ENCODE data around the gene GPR62.
A peak's percentile ranks its signal among the peaks of the same experiment; 100 is the strongest.

GPR62 gene

GRCh38 chr3:51974277-51974962 lies 19.2 kb downstream of the GPR62 start:
- peak overlapping the region; percentile 72 for H3K4me3 ChIP-seq (ENCODE audit: low read depth, low read length)
- TF ChIP-seq, protein P1, sequence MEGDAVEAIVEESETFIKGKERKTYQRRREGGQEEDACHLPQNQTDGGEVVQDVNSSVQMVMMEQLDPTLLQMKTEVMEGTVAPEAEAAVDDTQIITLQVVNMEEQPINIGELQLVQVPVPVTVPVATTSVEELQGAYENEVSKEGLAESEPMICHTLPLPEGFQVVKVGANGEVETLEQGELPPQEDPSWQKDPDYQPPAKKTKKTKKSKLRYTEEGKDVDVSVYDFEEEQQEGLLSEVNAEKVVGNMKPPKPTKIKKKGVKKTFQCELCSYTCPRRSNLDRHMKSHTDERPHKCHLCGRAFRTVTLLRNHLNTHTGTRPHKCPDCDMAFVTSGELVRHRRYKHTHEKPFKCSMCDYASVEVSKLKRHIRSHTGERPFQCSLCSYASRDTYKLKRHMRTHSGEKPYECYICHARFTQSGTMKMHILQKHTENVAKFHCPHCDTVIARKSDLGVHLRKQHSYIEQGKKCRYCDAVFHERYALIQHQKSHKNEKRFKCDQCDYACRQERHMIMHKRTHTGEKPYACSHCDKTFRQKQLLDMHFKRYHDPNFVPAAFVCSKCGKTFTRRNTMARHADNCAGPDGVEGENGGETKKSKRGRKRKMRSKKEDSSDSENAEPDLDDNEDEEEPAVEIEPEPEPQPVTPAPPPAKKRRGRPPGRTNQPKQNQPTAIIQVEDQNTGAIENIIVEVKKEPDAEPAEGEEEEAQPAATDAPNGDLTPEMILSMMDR (IDR thresholded peaks at IDR 0.05; ENCODE audit: low read depth, low read length, missing control alignments), result no peak
- no peak for DNase-seq (ENCODE audit: low read depth)

DNA sequence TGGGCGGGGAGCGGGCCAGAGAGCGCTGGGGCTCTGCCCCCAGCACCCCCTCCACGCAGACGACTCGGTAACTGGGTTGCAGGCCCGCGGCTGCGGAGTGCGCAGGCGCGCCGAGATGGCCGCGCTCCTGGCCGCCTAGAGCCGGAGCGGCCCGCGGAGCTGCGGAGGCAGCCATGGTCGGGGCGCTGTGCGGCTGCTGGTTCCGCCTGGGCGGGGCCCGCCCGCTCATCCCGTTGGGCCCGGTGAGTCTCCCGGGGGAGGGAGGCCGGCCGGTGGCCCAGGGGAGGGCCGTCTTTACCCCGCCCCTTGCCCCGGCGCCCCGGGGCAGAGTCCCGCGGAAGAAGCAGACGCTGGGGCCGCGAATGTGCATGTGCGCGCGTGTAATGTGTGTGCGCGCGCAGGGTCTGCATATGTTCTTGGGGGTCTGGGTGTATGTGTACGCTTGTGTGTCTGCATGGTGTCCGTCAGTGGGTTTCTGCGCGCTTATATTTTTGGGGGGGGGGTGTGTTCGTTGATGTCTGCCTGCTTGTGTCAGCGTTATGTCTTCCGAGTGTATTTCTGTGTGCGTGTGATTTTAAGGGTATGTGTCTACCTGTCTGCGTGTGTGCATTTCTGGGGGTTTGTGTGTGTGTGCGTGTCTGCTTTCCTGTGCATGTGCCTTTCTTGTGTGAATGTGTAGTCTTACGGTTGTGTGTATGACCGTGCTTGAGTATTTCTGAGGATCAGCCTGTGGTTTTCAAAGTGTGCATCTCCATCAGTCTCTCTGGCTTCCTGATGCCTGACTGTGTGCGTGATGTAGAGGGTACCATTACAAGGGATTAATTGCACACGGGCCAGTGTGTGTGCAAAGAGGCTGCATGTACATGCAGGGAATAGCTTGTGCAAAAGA lies 20.0 kb downstream of the GPR62 start, which contains the start of gene ABHD14A:
TSS of gene ABHD14A (plus strand) at position 102 of the 889 bp plus-strand sequence. CDS start at position 174, 72 bp downstream.
- peak within 1 kb of the TSS; percentile 72 for H3K4me3 ChIP-seq (ENCODE audit: low read depth, low read length)
- DNase-seq (ENCODE audit: low read depth), result no peak
- TF ChIP-seq, protein P1 (IDR thresholded peaks at IDR 0.05; ENCODE audit: low read depth, low read length, missing control alignments), result no peak

DNA sequence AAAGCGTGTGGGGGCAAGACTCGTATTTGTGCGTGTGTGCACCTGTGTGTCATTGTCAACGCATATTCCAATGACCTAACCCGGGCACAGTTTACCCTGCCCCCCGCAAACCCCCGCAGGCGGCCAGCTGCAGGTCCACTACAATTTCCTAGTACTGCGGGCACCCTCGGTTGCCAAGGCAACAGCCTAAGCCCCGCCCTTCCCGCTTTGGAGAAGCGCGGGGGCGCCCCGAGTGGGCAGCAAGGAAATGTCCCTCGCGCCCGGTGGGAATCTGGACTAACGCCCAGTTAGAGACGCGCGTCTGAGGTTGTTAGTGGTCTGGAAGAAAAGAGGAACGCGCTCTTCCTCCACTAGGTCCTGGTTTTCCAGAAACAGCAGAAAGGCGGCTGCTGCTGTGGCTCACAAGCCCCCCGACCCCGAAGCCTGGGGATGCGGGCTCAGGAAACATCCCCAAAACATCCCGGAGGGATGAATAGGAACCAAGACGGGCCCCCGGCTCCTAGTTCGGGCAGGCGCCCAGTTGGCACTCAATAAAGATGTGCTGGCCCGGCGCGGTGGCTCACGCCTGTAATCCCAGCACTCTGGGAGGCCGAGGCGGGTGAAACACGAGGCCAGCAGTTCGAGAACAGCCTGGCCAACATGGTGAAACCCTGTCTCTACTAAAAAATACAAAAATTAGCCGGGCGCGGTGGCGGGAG lies 20.8 kb downstream of the GPR62 start:
- DNase-seq (ENCODE audit: low read depth), result no peak
- peak overlapping the region; percentile 72; the same call in 1 of the 2 replicates for H3K4me3 ChIP-seq (ENCODE audit: low read depth, low read length)
- TF ChIP-seq, protein P1 (IDR thresholded peaks at IDR 0.05; ENCODE audit: low read depth, low read length, missing control alignments), result peak; percentile 20

- DNase-seq (ENCODE audit: low read depth), result no peak
- no peak overlapping the region for H3K4me3 ChIP-seq (ENCODE audit: low read depth, low read length)
- TF ChIP-seq, protein P1 (IDR thresholded peaks at IDR 0.05; ENCODE audit: low read depth, low read length, missing control alignments), result no peak
Measured at GRCh38 chr3:51977446-51978142, 22.4 kb downstream of the GPR62 start.

- TF ChIP-seq, protein P1 (IDR thresholded peaks at IDR 0.05; ENCODE audit: low read depth, low read length, missing control alignments), result no peak
- no peak for DNase-seq (ENCODE audit: low read depth)
Measured at GRCh38 chr3:51978143-51978502, 22.9 kb downstream of the GPR62 start.

DNA sequence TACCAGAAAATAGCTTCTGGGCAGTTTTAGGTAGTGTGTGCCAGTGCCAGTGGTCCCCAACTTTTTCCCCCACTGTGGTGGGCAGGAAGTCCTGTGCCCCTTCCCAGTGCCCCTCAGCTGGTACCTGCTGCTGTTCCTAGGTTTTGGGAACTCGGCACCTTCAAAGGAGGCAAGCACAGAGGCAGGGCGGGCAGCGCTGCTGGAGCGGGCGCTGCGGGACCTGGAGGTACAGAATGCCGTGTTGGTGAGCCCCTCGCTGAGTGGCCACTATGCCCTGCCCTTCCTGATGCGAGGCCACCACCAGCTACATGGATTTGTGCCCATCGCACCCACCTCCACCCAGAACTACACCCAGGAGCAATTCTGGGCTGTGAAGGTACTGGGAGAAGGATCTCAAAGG lies 25.1 kb downstream of the GPR62 start:
- no peak for DNase-seq (ENCODE audit: low read depth)

More at GRCh38 chr3:51978143-51978502, 22.9 kb downstream of the GPR62 start:
- no peak overlapping the region for H3K4me3 ChIP-seq (ENCODE audit: low read depth, low read length)

More for the DNA sequence above, 25.1 kb downstream of the GPR62 start:
- H3K4me3 ChIP-seq (ENCODE audit: low read depth, low read length), result no peak overlapping the region
- TF ChIP-seq, protein P1 (IDR thresholded peaks at IDR 0.05; ENCODE audit: low read depth, low read length, missing control alignments), result no peak

Measured in GM12864 (cell line).